Upper lobe of left lung (tissue), 4 donors: Measurements from ENCODE around the gene TRIM73.
"Not testable (repeated sequence)": the region's sequence is repeated elsewhere in the genome, so short reads cannot be mapped to it uniquely, and the experiment has no call there.

Experiments used
- EP300 ChIP-seq, 4 donors: sonication (generic); formaldehyde crosslinking; IDR thresholded peaks; one replicate each; pipeline ENCODE4 v1.5.1; 2017; ENCODE audit warnings: antibody characterized with exemption in 4 of 4, control low read depth in 2 of 4
- POLR2A ChIP-seq, 4 donors: fragments of 450-650 bp; IDR thresholded peaks; one replicate each; pipeline ENCODE4 v1.5.1; 2016 to 2017; ENCODE audit warnings: antibody characterized with exemption in 4 of 4, mild to moderate bottlenecking in 2 of 4
- POLR2AphosphoS5 ChIP-seq, 2 donors: sonication (generic); formaldehyde crosslinking; IDR thresholded peaks; one replicate each; pipeline ENCODE4 v1.5.1; 2017; ENCODE audit warnings: antibody characterized with exemption in 2 of 2
- TF ChIP-seq, protein P1 (sequence below), 6 experiments: fragments of 450-650 bp in 4 of 6; fragments of 200-600 bp in 2 of 6; sonication (generic) in 2 of 6; IDR thresholded peaks; one replicate each; pipeline ENCODE4 v1.5.1; 2016 to 2019; ENCODE audit warnings: antibody characterized with exemption in 6 of 6

DNA sequence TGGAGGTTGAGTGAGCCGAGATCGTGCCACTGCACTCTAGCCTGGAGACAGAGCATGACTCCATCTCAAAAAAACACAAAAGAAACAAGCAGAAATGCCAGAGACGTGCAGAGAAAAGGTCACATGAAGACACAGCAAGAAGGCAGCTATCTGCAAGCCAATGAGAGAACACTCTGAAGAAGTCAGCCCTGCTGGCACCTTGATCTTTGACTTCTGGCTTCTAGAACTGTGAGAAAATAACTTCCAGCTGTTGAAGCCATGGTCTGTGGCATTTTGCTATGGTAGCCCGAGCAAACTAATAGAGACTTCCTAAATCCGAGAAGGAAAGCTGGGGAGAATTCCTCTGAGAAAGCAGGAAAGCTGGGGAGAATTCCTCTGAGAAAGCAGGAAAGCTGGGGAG is 54.5 kb downstream of the TRIM73 start:
- TF ChIP-seq, protein P1, sequence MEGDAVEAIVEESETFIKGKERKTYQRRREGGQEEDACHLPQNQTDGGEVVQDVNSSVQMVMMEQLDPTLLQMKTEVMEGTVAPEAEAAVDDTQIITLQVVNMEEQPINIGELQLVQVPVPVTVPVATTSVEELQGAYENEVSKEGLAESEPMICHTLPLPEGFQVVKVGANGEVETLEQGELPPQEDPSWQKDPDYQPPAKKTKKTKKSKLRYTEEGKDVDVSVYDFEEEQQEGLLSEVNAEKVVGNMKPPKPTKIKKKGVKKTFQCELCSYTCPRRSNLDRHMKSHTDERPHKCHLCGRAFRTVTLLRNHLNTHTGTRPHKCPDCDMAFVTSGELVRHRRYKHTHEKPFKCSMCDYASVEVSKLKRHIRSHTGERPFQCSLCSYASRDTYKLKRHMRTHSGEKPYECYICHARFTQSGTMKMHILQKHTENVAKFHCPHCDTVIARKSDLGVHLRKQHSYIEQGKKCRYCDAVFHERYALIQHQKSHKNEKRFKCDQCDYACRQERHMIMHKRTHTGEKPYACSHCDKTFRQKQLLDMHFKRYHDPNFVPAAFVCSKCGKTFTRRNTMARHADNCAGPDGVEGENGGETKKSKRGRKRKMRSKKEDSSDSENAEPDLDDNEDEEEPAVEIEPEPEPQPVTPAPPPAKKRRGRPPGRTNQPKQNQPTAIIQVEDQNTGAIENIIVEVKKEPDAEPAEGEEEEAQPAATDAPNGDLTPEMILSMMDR (IDR thresholded peaks at IDR 0.05), result not testable (repeated sequence)
- not testable (repeated sequence) for TF ChIP-seq POLR2A, POLR2AphosphoS5, EP300 (IDR thresholded peaks at IDR 0.05)
